ENCODE measurements around the gene EMC10. TPM values are rescaled to one million over a fixed set of nuclear protein-coding genes. Genes with fewer than 3 reads are reported as not detected.

The EMC10 gene
- 137 and 152 TPM in 2 replicates for total RNA-seq (ENCODE audit: low replicate concordance)
- long read RNA-seq, partial matches to known transcripts = 0 of 1 reads
- long read RNA-seq, other reads (novel, unspliced or antisense) = 1 of 1 reads

GRCh38 chr19:50476224-50476906 is at the start of gene EMC10, which contains the start of gene GARIN5A:
Gene EMC10, plus strand, starts transcription at chr19:50476507. Its CDS starts 38 bp downstream, at chr19:50476545.
Gene GARIN5A, minus strand, starts transcription at chr19:50476848. Its CDS starts 460 bp downstream, at chr19:50476388.
- H3K9me3 Mint-ChIP-seq = no peaks in the 10 kb centered on the region
- peaks cover 12% of the 10 kb centered on the region for H3K4me1 Mint-ChIP-seq (ENCODE audit: unreplicated experiment)
- peak within 1 kb of the TSS; percentile 99 for H3K27ac Mint-ChIP-seq
- DNase-seq (ENCODE audit: extremely low spot score, unreplicated experiment) = peak; percentile 95
- H3K4me3 Mint-ChIP-seq = peak within 1 kb of the TSS; percentile 99
- TF ChIP-seq, protein P1, sequence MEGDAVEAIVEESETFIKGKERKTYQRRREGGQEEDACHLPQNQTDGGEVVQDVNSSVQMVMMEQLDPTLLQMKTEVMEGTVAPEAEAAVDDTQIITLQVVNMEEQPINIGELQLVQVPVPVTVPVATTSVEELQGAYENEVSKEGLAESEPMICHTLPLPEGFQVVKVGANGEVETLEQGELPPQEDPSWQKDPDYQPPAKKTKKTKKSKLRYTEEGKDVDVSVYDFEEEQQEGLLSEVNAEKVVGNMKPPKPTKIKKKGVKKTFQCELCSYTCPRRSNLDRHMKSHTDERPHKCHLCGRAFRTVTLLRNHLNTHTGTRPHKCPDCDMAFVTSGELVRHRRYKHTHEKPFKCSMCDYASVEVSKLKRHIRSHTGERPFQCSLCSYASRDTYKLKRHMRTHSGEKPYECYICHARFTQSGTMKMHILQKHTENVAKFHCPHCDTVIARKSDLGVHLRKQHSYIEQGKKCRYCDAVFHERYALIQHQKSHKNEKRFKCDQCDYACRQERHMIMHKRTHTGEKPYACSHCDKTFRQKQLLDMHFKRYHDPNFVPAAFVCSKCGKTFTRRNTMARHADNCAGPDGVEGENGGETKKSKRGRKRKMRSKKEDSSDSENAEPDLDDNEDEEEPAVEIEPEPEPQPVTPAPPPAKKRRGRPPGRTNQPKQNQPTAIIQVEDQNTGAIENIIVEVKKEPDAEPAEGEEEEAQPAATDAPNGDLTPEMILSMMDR (conservative IDR thresholded peaks at IDR 0.05) = no peak
- H3K36me3 Mint-ChIP-seq = peaks cover 18% of the 10 kb centered on the region
- peaks cover 3% of the 10 kb centered on the region for H3K27me3 Mint-ChIP-seq

DNA sequence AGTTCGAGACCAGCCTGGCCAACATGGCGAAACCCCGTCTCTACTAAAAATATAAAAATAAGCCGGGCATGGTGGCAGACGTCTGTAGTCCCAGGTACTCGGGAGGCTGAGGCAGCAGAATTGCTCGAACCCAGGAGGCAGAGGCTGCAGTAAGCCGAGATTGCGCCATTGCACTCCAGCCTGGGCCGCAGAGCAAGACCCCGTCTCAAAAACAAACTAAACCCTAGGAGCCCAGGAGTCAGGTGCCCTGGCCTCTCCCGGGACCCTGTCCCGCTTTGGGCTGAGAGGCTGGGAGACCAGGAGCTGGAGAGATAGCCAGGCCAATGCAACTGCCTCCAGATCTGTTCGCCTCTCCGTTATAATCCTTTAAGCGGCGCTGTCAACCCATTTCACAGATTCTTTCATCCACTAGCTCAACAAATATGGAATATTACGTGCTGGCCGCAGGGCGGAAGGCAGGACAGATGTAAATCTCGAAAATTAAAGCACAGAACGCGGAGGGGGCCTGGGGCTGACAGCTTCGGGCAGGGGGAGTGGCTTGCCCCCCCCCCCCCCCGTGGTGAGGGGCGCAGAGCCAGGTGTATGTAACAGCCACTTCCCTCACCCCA is 48.9 kb upstream of the EMC10 start:
- no peaks in the 10 kb centered on the region for H3K9me3 Mint-ChIP-seq
- TF ChIP-seq, protein P1 (conservative IDR thresholded peaks at IDR 0.05) = no peak
- H3K4me1 Mint-ChIP-seq (ENCODE audit: unreplicated experiment) = peaks cover 12% of the 10 kb centered on the region
- no peak overlapping the region for H3K27ac Mint-ChIP-seq
- H3K27me3 Mint-ChIP-seq = peaks cover 21% of the 10 kb centered on the region
- no peak for DNase-seq (ENCODE audit: extremely low spot score, unreplicated experiment)
- H3K4me3 Mint-ChIP-seq = no peak overlapping the region
- H3K36me3 Mint-ChIP-seq = no peaks in the 10 kb centered on the region

DNA sequence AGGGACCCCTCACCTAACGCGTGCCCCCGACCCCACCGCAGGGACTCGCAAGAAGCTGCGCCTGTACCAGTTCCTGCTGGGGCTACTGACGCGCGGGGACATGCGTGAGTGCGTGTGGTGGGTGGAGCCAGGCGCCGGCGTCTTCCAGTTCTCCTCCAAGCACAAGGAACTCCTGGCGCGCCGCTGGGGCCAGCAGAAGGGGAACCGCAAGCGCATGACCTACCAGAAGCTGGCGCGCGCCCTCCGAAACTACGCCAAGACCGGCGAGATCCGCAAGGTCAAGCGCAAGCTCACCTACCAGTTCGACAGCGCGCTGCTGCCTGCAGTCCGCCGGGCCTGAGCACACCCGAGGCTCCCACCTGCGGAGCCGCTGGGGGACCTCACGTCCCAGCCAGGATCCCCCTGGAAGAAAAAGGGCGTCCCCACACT is 48.3 kb upstream of the EMC10 start:
- H3K27ac Mint-ChIP-seq = peak overlapping the region; percentile 46
- no peaks in the 10 kb centered on the region for H3K9me3 Mint-ChIP-seq
- peaks cover 23% of the 10 kb centered on the region for H3K27me3 Mint-ChIP-seq
- peaks cover 15% of the 10 kb centered on the region for H3K4me1 Mint-ChIP-seq (ENCODE audit: unreplicated experiment)
- TF ChIP-seq, protein P1 (conservative IDR thresholded peaks at IDR 0.05) = no peak
- DNase-seq (ENCODE audit: extremely low spot score, unreplicated experiment) = no peak
- H3K36me3 Mint-ChIP-seq = no peaks in the 10 kb centered on the region
- no peak overlapping the region for H3K4me3 Mint-ChIP-seq

DNA sequence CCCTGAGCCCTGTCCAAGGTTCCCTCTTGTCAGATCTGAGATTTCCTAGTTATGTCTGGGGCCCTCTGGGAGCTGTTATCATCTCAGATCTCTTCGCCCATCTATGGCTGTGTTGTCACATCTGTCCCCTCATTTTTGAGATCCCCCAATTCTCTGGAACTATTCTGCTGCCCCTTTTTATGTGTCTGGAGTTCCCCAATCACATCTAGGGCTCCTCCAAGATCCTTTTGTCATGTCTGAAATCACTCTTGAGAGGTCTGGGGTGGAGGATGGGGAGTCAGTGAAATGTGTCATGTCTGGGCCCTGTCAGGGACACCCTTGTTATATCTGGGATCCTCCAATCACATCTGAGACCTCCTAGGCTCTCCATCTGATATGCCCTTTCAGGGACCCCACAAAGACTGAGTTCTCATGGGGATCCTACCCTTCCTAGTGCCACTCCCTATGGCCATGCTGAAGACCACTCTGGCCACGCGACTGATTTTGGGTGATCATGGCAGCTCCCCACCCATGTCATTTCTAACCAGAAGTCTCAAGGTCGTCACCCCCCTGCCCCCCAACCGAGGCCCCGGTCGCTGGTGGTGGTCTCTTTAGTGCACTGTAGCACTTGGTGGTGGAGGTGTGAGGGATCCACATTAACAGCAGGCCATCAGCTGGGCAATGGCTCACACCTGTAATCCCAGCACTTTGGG is 47.4 kb upstream of the EMC10 start:
- Mint-ChIP-seq H3K27me3 (peaks cover 25% of the 10 kb centered on the region), H3K9me3 (no peaks in the 10 kb centered on the region), H3K4me3 (peak overlapping the region; percentile 65), H3K27ac (no peak overlapping the region), H3K36me3 (no peaks in the 10 kb centered on the region), H3K4me1 (ENCODE audit: unreplicated experiment) (peaks cover 18% of the 10 kb centered on the region)
- TF ChIP-seq, protein P1 (conservative IDR thresholded peaks at IDR 0.05) = no peak
- no peak for DNase-seq (ENCODE audit: extremely low spot score, unreplicated experiment)

DNA sequence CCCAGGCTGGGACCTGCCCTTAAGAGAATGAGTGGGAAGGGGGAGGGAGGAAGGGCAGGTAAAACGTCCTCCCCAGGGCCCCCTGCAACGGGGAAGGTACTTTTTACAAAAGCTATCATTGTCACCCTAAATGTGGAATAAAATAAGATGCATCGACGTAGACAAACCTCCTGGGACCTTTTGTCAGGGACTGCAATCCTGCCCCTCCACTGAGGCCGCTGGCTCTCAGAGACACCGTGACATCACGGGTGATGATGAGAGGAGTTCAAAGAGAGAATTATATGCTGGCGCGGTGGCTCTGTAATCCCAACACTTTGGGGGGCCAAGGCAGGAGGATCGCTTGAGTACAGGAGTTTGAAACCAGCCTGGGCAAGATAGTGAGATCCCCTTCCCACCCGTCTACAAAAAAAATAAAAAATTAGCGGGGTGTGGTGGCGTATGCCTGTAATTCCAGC is 45.4 kb upstream of the EMC10 start:
- Mint-ChIP-seq H3K27me3 (peaks cover 31% of the 10 kb centered on the region), H3K27ac (peak overlapping the region; percentile 88), H3K36me3 (no peaks in the 10 kb centered on the region), H3K9me3 (no peaks in the 10 kb centered on the region), H3K4me3 (peak overlapping the region; percentile 93), H3K4me1 (ENCODE audit: unreplicated experiment) (peaks cover 24% of the 10 kb centered on the region)
- TF ChIP-seq, protein P1 (conservative IDR thresholded peaks at IDR 0.05) = no peak
- DNase-seq (ENCODE audit: extremely low spot score, unreplicated experiment) = no peak

Data from type B pancreatic cell (in vitro differentiated cells).